ENCODE data around the gene CPZ. TPM values are rescaled to one million over a fixed set of nuclear protein-coding genes. Genes with fewer than 3 reads are reported as not detected.

The CPZ gene
- total and polyA plus RNA-seq, 2 of the 4 experiments (the other 2 are of a cell fraction): 0.90 to 10.3 TPM

DNA sequence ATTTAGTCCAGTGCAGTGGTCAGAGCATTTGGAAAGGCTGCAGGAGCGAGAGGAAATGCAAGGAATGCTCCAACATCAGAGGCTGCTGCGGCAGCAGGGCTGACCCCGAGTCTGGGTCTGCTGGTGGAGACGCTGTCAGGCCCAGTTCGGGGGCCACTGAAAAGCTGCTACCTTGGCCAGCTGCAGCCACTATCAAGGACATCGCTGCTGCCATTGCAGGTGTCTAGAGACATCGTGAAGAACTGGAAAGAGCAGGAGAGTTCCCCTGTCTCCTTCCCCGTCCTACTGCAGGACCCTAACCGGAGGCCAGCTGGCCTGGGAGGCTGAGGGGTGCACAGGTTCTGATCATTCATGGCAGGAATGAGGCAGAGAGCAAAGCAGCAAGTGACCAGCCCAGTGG lies 41.9 kb upstream of the CPZ start:
- no peaks in the 10 kb centered on the region for H4K20me1 ChIP-seq (ENCODE audit: insufficient read depth, low read length)
- no peaks in the 10 kb centered on the region for H3K79me1 ChIP-seq (ENCODE audit: low read depth in 1 of 2, low read length in 2 of 2)
- DNase-seq (no peak), ATAC-seq (ENCODE audit: low read depth) (no peak)
- ChIA-PET CTCF (no interaction called here), POLR2A (ENCODE audit: unreplicated experiment) (no interaction called here)
- H2BK5ac ChIP-seq (ENCODE audit: low read depth, low read length, poor library complexity, severe bottlenecking): no peak overlapping the region
- H2AK9ac ChIP-seq (replicated peaks; ENCODE audit: low read depth, low read length, poor library complexity): no peak overlapping the region
- H3K4me2 ChIP-seq (ENCODE audit: low read depth, low read length): no peak overlapping the region
- H3K4me1 ChIP-seq (ENCODE audit: control insufficient read depth, insufficient read depth, low read length): peaks cover 2% of the 10 kb centered on the region; the same call in 1 of the 2 replicates
- H3K4me3 ChIP-seq (ENCODE audit: insufficient read depth, low read depth, low read length): no peak overlapping the region
- 100% methylated on average over 1 of the region's 9 CpGs; no CpG with 5 or more reads in 1 of the 2 experiments for WGBS, 2 experiments (ENCODE audit: extremely low coverage in 2 of 2, insufficient read length in 1 of 2)
- no peak overlapping the region for H3K18ac ChIP-seq (ENCODE audit: low read depth, low read length)
- no peak overlapping the region for H3K4ac ChIP-seq (ENCODE audit: low read depth, low read length)
- no peak overlapping the region for H3K23ac ChIP-seq (ENCODE audit: low read depth, low read length)
- H2BK20ac ChIP-seq (ENCODE audit: low read depth, low read length): no peak overlapping the region
- H2BK15ac ChIP-seq (ENCODE audit: low read depth, low read length): no peak overlapping the region
- H4K5ac ChIP-seq (ENCODE audit: low read depth, low read length): no peak overlapping the region
- H4K8ac ChIP-seq (ENCODE audit: low read depth in 2 of 2, low read length in 2 of 2): no peak overlapping the region
- intact Hi-C loops (cut with micrococcal nuclease) (no loop called here), dilution Hi-C loops (cut with HindIII; ENCODE audit: low sequenced_read_pairs, unreplicated experiment) (no loop called here), in situ Hi-C loops (cut with MboI; ENCODE audit: low sequenced_read_pairs) (no loop called here)
- H2BK120ac ChIP-seq (ENCODE audit: low read depth, low read length): no peak overlapping the region
- no peaks in the 10 kb centered on the region for H3K36me3 ChIP-seq (ENCODE audit: control insufficient read depth, insufficient read depth, low read length)
- H4K91ac ChIP-seq (ENCODE audit: insufficient read depth, low read depth, low read length): no peak overlapping the region
- no TSS peak for BruUV-seq (replicated peaks)
- H3K9me3 ChIP-seq (ENCODE audit: control insufficient read depth, insufficient read depth, low read length): peaks cover 2% of the 10 kb centered on the region
- H3K14ac ChIP-seq (replicated peaks; ENCODE audit: low read depth, low read length): no peak overlapping the region
- no peaks in the 10 kb centered on the region for H3K9me1 ChIP-seq (ENCODE audit: insufficient read depth, low read length)
- no peak overlapping the region for H2AK5ac ChIP-seq (ENCODE audit: low read depth, low read length)
- no peak overlapping the region for H3K56ac ChIP-seq (ENCODE audit: extremely low read depth, insufficient read depth, low read length)
- no peak overlapping the region for H3K9ac ChIP-seq (ENCODE audit: low read depth, low read length)
- no peak for TF ChIP-seq FOS (IDR thresholded peaks at IDR 0.05; ENCODE audit: low read depth, low read length)
- no peak for TF ChIP-seq NFE2L2 (IDR thresholded peaks at IDR 0.05; ENCODE audit: low read depth, low read length)
- TF ChIP-seq, protein P1, sequence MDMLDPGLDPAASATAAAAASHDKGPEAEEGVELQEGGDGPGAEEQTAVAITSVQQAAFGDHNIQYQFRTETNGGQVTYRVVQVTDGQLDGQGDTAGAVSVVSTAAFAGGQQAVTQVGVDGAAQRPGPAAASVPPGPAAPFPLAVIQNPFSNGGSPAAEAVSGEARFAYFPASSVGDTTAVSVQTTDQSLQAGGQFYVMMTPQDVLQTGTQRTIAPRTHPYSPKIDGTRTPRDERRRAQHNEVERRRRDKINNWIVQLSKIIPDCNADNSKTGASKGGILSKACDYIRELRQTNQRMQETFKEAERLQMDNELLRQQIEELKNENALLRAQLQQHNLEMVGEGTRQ (IDR thresholded peaks at IDR 0.05; ENCODE audit: low read depth, low read length): no peak
- TF ChIP-seq CHD1 (IDR thresholded peaks at IDR 0.05; ENCODE audit: low read depth, low read length): no peak
- TF ChIP-seq MXI1 (IDR thresholded peaks at IDR 0.05; ENCODE audit: borderline replicate concordance, low read depth, low read length): no peak
- TF ChIP-seq BHLHE40 (IDR thresholded peaks at IDR 0.05; ENCODE audit: low read depth, low read length): no peak
- no peak for TF ChIP-seq SMC3 (IDR thresholded peaks at IDR 0.05; ENCODE audit: low read depth, low read length)
- no peak for TF ChIP-seq POLR2A (IDR thresholded peaks at IDR 0.05; ENCODE audit: low read depth, low read length)
- TF ChIP-seq RCOR1 (IDR thresholded peaks at IDR 0.05; ENCODE audit: insufficient replicate concordance, low read length): no peak
- peaks cover 32% of the 10 kb centered on the region for H3K27me3 ChIP-seq (ENCODE audit: control insufficient read depth, insufficient read depth, low read length)
- H3K27ac ChIP-seq (ENCODE audit: insufficient read depth, low read length): no peak overlapping the region
- no peak overlapping the region for H2AFZ ChIP-seq (replicated peaks; ENCODE audit: low read length, poor library complexity)
